ENCODE measurements around the gene GYPC. TPM values are rescaled to one million over a fixed set of nuclear protein-coding genes. Genes with fewer than 3 reads are reported as not detected.
A peak's percentile ranks its signal among the peaks of the same experiment; 100 is the strongest.
"Not testable (repeated sequence)": the region's sequence is repeated elsewhere in the genome, so short reads cannot be mapped to it uniquely, and the experiment has no call there.

GYPC gene
- polyA plus RNA-seq, 3 donors from 2014 or later = 164 to 231 (median 178) TPM

DNA sequence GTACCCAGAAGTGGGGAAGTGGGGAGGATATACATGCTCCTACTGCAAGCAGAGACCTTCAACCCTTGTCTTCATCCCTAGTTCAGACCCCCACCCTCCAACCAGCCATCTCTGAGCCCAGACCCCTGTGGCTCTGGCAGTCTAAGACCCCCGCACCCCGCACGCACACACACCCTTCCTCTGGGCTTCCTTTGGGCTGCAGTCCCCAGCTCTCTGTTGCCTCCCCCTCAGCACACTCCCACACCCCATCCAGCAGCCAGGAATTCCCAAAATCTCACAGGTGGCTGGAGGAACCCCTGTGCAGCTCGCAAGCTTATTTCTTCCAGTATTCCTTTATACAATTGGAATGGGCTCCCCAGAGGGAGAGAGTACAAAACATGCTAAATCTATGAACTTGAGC, 13.9 kb upstream of the GYPC start:
- no peak overlapping the region for H3K4me3 Mint-ChIP-seq
- H3K36me3 Mint-ChIP-seq = no peaks in the 10 kb centered on the region
- peaks cover 6 to 9% (median 6%) of the 10 kb centered on the region in 3 donors for H3K27me3 Mint-ChIP-seq (ENCODE audit: low read depth in 3 of 3)
- H3K27ac Mint-ChIP-seq = no peak overlapping the region
- H3K4me1 Mint-ChIP-seq = no peaks in the 10 kb centered on the region
- no peaks in the 10 kb centered on the region for H3K9me3 Mint-ChIP-seq
- DNase-seq = no peak

DNA sequence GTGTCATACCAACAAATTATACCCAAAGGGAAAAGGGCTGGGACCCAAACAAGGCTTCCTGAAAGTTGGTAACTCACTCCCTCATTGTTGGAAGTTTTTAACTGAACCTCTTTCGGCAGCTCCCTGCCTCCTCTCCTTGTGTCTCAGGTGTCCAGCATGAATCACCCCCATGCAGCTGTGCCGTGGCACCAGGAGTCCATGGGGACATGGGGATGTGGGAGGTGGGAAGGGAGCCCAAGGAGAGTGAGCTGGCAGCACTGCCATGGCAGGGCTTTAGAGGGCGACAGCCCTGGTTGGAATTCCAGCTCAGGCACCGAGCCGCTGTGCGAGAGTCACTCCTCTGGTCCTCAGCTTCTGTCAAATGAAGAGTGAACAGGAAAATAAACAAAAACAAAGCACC, 12.5 kb upstream of the GYPC start:
- Mint-ChIP-seq H3K27ac (no peak overlapping the region), H3K36me3 (no peaks in the 10 kb centered on the region), H3K4me3 (no peak overlapping the region), H3K4me1 (no peaks in the 10 kb centered on the region), H3K9me3 (no peaks in the 10 kb centered on the region), H3K27me3 (ENCODE audit: low read depth in 3 of 3) (peaks cover 2 to 6% (median 5%) of the 10 kb centered on the region in 3 donors)
- DNase-seq = no peak

DNA sequence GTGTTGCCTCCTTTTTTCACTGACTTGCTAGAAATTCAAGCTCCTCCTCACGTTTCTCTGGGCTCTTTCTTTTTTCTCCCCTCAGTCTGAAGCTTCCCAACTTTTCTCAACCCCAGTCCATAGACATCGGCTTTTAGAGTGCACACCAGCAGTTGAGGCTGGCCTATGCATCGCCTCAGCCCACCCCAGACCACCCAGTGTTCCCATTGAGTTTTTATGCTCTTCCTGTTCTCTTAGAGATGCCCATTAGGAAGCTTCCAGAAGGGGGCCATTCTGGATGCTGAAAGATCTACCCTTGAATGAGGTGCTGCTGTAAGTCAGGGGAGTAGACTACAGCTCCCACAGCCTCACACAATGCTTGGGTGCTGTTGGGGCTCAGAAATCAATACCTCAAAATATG, 12.0 kb upstream of the GYPC start:
- Mint-ChIP-seq H3K36me3 (no peaks in the 10 kb centered on the region), H3K9me3 (no peaks in the 10 kb centered on the region), H3K4me1 (no peaks in the 10 kb centered on the region), H3K27ac (peak overlapping the region in 1 of 6 donors; percentile 23), H3K27me3 (ENCODE audit: low read depth in 3 of 3) (peaks cover 2 to 6% (median 4%) of the 10 kb centered on the region in 3 donors), H3K4me3 (no peak overlapping the region)
- no peak for DNase-seq

DNA sequence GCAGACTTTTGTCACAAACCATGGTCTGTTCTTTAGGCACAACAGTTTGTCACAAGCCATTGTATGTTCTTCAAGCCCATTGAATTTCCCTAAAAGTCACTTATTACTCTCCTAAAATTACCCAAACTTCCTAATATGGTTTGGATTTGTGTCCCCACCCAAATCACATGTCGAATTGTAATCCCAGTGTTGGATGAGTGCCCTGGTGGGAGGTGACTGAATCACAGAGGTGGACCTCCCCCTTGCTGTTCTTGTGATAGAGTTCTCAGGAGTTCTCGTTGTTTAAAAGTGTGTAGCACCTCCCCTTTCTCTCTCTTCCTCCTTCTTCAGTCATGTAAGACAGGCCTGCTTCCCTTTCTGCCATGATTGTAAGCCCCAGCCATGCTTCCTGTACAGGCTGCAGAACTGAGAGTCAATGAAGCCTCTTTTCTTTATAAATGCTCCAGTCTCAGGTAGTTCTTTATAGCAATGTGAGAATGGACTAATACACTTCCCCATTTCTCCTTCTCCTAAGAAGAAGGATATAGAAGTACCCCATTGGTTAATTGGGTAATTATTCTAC, 11.2 kb upstream of the GYPC start:
- H3K27ac Mint-ChIP-seq = no peak overlapping the region

DNA sequence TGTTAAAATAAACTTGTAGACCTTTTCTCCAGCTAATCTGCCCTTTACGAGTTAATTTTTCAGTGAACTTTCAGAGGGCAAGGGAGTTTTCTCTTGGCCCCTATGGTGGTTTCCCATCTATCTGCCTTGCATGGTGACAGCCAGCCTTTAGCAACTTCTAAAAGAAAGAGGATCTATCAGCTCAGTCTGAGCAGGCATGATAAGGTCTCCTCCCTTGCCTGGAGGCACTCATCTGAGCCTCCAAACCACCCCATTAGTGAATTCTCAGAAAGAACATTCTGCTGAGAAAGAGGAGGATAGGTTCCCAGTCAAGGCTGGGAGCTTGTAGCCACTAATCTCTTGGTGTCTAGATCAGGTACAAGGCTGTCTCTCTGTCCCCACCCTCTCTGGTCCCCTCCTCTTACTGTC, 10.7 kb upstream of the GYPC start:
- H3K4me1 Mint-ChIP-seq = no peaks in the 10 kb centered on the region
- peaks cover 2 to 5% (median 4%) of the 10 kb centered on the region in 3 donors for H3K27me3 Mint-ChIP-seq (ENCODE audit: low read depth in 3 of 3)
- H3K4me3 Mint-ChIP-seq = no peak overlapping the region
- no peak for DNase-seq
- H3K9me3 Mint-ChIP-seq = no peaks in the 10 kb centered on the region
- H3K27ac Mint-ChIP-seq = no peak overlapping the region
- no peaks in the 10 kb centered on the region for H3K36me3 Mint-ChIP-seq

More for the DNA sequence above, 11.2 kb upstream of the GYPC start:
- H3K27me3 Mint-ChIP-seq (ENCODE audit: low read depth in 3 of 3) = peaks cover 2 to 5% (median 4%) of the 10 kb centered on the region in 3 donors
- no peaks in the 10 kb centered on the region for H3K9me3 Mint-ChIP-seq
- no peak for DNase-seq
- H3K36me3 Mint-ChIP-seq = no peaks in the 10 kb centered on the region
- no peak overlapping the region for H3K4me3 Mint-ChIP-seq
- no peaks in the 10 kb centered on the region for H3K4me1 Mint-ChIP-seq

DNA sequence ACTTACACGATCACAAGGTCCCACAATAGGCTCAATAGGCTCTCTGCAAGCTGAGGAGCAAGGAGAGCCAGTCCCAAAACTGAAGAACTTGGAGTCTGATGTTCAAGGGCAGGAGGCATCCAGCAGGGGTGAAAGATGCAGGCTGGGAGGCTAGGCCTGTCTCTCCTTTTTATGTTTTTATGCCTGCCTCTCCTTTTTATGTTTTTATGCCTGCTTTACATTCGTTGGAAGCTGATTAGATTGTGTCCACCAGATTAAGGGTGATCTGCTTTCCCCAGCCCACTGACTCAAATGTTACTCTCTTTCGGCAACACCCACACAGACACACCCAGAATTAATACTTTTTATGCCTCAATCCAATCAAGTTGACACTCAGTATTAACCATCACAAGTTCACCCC, 9.9 kb upstream of the GYPC start:
- no peak for DNase-seq
- peaks cover 3 to 5% (median 4%) of the 10 kb centered on the region in 3 donors for H3K27me3 Mint-ChIP-seq (ENCODE audit: low read depth in 3 of 3)
- no peaks in the 10 kb centered on the region for H3K4me1 Mint-ChIP-seq
- no peak overlapping the region for H3K27ac Mint-ChIP-seq
- H3K4me3 Mint-ChIP-seq = no peak overlapping the region
- H3K36me3 Mint-ChIP-seq = no peaks in the 10 kb centered on the region
- no peaks in the 10 kb centered on the region for H3K9me3 Mint-ChIP-seq

DNA sequence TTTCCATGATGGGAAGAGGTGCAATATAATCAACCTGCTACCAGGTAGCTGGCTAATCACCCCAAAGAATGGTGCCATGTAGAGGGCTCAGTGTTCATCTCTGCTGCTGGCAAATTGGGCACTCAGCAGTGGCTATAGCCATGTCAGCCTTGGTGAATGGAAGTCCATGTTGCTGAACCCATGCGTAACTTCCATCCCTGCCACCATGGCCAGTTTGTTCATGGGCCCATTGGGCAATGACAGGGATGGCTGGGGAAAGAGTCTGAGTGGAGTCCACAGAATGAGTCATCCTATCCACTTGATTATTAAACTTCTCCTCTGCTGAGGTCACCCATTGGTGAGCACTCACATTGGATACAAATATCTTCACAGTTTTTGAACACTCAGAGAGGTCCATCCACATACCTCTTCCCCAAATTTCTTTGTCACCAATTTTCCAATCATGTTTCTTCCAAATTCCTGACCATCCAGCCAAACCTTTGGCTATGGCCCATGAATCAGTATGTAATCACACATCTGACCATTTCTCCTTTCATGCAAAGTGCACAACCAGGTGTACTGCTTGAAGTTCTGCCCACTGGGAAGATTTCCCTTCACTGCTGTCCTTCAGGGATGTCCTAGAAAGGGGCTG, 8.1 kb upstream of the GYPC start:
- not testable (repeated sequence) for H3K27me3 Mint-ChIP-seq (ENCODE audit: low read depth in 3 of 3); H3K9me3 Mint-ChIP-seq; DNase-seq; H3K4me3 Mint-ChIP-seq; H3K27ac Mint-ChIP-seq; H3K4me1 Mint-ChIP-seq; H3K36me3 Mint-ChIP-seq

DNA sequence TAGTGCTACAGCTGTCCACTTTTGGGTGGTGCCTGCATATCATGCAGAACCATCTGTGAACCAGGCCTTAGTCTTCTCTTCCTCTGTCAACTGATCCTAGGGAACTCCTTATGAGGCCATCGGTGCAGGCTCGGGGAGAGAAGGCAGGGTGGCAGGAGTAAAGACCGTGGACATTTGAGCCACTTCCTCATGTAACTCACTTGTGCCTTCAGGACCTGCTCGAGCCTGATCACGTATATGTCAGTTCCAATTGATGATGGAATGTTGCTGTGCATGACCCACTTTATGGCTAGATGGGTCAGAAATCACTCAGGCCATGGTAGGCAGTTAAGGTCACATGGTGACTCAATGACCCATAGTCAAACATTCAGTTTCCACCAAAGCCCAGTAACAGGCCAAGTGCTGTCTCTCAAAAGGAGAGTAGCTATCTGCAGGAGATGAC, 7.6 kb upstream of the GYPC start:
- not testable (repeated sequence) for H3K36me3 Mint-ChIP-seq; H3K27ac Mint-ChIP-seq; H3K4me1 Mint-ChIP-seq; H3K27me3 Mint-ChIP-seq (ENCODE audit: low read depth in 3 of 3); DNase-seq; H3K9me3 Mint-ChIP-seq; H3K4me3 Mint-ChIP-seq

DNA sequence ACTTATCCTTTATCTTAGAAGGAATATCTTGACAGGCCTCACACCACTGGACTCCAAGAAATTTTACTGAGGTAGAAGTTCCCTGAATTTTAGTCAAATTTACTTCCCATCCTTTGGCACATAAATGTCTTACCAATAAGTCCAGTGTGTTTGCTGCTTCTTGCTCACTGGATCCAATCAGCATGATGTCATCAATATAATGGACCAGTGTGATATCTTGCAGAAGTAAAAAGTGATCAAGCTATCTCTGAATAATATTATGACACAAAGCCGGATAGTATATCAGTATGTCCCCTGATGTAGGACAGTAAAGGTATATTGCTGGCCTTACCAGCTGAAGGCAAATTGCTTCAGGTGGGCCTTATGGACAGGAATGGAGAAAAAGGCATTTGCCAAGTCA, 6.9 kb upstream of the GYPC start:
- no peaks in the 10 kb centered on the region for H3K4me1 Mint-ChIP-seq
- no peaks in the 10 kb centered on the region for H3K9me3 Mint-ChIP-seq
- no peaks in the 10 kb centered on the region for H3K36me3 Mint-ChIP-seq
- H3K27ac Mint-ChIP-seq = no peak overlapping the region
- no peak for DNase-seq
- no peak overlapping the region for H3K4me3 Mint-ChIP-seq
- peaks cover 0 to 1% (median under 1%) of the 10 kb centered on the region in 3 donors for H3K27me3 Mint-ChIP-seq (ENCODE audit: low read depth in 3 of 3)

DNA sequence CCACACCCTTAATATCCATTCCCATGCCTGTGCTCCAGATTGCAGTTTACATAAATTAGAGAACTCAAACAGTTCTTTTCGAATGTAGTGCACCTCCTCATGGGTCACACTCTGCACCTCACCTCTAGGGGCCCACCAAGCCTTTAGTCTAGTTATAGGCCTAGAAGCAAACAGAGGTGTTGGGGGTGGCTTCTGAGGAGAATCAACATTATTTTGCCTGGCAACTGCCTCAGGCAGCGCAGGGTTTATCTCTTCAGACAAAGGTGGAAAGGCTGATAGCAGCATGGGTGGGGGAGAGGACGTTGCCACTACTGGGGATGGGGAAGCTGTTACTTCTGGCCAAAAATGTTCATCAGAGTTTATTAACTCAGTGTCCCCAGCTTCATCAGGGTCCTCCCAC, 5.0 kb upstream of the GYPC start:
- no peak for DNase-seq
- H3K27me3 Mint-ChIP-seq (ENCODE audit: low read depth in 3 of 3) = peaks cover 0 to 5% (median 3%) of the 10 kb centered on the region in 3 donors
- H3K4me1 Mint-ChIP-seq = peaks cover 12% of the 10 kb centered on the region in 2 donors
- H3K27ac Mint-ChIP-seq = no peak overlapping the region
- no peak overlapping the region for H3K4me3 Mint-ChIP-seq
- no peaks in the 10 kb centered on the region for H3K36me3 Mint-ChIP-seq
- no peaks in the 10 kb centered on the region for H3K9me3 Mint-ChIP-seq

DNA sequence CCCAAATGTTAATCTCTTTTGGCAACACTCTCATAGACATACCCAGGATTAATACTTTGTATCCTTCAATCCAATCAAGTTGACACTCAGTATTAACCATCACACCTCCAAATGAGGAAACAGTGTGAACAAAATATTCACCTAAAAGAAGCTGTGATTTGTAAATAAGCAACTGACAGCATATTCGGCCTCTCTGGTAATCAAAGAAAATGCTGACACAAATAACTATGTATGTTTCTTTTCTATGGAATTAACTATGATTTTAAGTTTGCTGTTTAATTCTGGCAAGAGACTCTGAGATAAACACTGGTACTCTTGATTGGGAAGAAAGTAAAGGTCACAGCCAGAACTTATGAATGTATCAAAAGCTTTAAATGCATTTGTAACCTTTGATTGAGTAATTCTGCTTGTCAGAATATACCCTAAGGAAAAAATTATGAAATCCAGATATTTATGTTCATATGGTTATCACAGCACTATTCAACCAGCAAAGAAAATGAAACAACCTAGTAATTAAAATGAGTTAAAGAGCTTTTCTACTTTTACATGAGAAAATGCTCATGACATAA, 3.6 kb upstream of the GYPC start:
- Mint-ChIP-seq H3K4me1 (peaks cover 21% of the 10 kb centered on the region in 2 donors), H3K27me3 (ENCODE audit: low read depth in 3 of 3) (peaks cover 0 to 12% (median 12%) of the 10 kb centered on the region in 3 donors), H3K4me3 (no peak overlapping the region), H3K36me3 (no peaks in the 10 kb centered on the region), H3K9me3 (no peaks in the 10 kb centered on the region), H3K27ac (no peak overlapping the region)
- no peak for DNase-seq

DNA sequence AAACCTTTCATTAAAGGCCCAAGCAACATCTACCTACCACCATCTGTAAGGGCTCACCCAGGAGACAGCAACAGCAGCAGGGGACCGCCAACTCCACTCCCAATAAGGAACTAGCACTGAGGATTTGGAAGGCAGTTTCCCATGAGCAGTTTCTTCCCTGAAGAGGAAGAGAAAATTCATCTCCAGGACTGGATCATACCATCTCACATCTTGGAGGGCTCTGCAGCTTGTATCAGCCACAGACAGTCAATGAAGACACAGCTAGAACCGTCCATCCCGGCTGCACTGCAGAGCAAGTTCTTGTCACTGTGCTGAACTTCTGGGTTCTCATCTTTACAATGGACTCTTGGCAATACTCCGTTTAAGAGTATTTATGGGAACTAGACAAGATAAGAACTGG, 2.8 kb upstream of the GYPC start:
- H3K9me3 Mint-ChIP-seq = no peaks in the 10 kb centered on the region
- peaks cover 0 to 18% (median 12%) of the 10 kb centered on the region in 3 donors for H3K27me3 Mint-ChIP-seq (ENCODE audit: low read depth in 3 of 3)
- H3K4me1 Mint-ChIP-seq = peaks cover 28% of the 10 kb centered on the region in 2 donors
- H3K4me3 Mint-ChIP-seq = no peak overlapping the region
- H3K27ac Mint-ChIP-seq = no peak overlapping the region
- no peak for DNase-seq
- H3K36me3 Mint-ChIP-seq = no peaks in the 10 kb centered on the region

DNA sequence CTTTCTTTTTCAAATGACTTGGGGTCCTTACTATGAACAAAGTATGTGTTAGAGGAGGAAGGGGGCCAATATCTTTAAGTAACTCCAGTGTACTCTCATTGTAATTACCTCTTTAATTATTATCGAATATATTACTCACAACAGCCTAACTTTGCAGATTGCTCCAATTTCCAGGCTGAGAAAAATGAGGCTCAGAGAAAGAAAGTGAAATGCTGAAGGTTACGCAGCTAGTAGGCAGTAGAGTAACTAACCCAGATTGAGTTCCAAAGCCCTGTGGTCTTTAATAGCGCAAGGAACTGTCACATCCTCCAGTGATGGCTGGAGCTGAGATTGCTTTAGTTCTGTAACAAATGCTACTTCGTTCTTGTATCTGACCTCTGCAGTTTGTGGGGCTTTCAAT, 2.2 kb upstream of the GYPC start:
- peak overlapping the region in 2 of 5 donors; percentile 4 to 68 for H3K4me3 Mint-ChIP-seq
- H3K36me3 Mint-ChIP-seq = no peaks in the 10 kb centered on the region
- H3K4me1 Mint-ChIP-seq = peaks cover 34 to 35% of the 10 kb centered on the region in 2 donors
- H3K27ac Mint-ChIP-seq = no peak overlapping the region
- peaks cover 0 to 21% (median 12%) of the 10 kb centered on the region in 3 donors for H3K27me3 Mint-ChIP-seq (ENCODE audit: low read depth in 3 of 3)
- no peaks in the 10 kb centered on the region for H3K9me3 Mint-ChIP-seq
- DNase-seq = no peak

DNA sequence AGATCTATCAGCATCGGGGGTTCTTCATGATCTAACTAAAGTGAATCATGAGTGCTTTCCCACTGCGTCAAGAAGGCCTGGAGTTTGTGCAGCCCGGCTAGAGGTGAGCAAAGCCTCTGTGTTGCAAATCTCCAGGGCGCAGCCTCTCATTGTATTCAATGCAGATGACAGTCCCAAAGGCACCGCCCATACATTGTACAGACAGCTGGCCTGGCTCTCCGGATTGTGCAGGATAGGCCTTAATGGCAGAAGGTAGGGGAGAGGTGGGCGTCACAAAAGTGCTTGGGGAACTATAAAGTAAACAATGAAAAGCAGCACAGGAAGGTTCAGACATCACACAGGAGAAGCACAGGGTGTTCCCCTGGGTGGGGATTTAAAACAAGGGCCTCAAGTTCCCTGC, 907 bp upstream of the GYPC start:
- Mint-ChIP-seq H3K36me3 (peaks cover 0 to 4% (median 0%) of the 10 kb centered on the region in 3 donors), H3K4me1 (peaks cover 46 to 48% of the 10 kb centered on the region in 2 donors), H3K4me3 (peak overlapping the region; percentile 88 to 99 (median 99)), H3K9me3 (no peaks in the 10 kb centered on the region), H3K27me3 (ENCODE audit: low read depth in 3 of 3) (peaks cover 0 to 26% (median 12%) of the 10 kb centered on the region in 3 donors), H3K27ac (peak overlapping the region; percentile 91 to 100 (median 98))
- DNase-seq = no peak

All from immature natural killer cell (primary cell).